Fibroblast of upper back skin (primary cell): ENCODE data around the gene FCGR3A.
A peak's percentile ranks its signal among the peaks of the same experiment; 100 is the strongest.
"Not testable (repeated sequence)": the region's sequence is repeated elsewhere in the genome, so short reads cannot be mapped to it uniquely, and the experiment has no call there.

Experiments
- DNase-seq: peaks from one replicate; pipeline ENCODE4 v3.0.0-alpha.2; 2013

Gene FCGR3A

DNA sequence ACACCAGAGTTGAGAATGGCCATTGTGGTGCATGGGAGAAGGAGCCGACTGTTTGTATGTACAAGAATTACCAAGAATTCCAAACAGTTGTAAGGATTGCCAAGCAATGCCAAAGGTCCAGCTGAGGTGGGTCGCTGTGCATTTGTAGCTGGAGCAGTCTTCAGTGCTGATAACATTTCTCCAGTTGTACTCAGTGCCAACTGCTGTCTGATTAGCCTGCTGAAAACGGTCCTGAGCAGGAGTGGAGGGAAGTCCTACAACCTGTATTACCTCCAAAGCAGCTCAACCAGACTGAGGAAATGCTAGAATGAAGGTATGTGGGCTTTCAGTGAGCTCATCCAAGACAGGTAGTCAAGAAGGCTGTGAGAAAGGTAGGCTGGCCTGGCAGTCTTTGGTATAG, 6.5 kb upstream of the FCGR3A start:
- not testable (repeated sequence) for DNase-seq

DNA sequence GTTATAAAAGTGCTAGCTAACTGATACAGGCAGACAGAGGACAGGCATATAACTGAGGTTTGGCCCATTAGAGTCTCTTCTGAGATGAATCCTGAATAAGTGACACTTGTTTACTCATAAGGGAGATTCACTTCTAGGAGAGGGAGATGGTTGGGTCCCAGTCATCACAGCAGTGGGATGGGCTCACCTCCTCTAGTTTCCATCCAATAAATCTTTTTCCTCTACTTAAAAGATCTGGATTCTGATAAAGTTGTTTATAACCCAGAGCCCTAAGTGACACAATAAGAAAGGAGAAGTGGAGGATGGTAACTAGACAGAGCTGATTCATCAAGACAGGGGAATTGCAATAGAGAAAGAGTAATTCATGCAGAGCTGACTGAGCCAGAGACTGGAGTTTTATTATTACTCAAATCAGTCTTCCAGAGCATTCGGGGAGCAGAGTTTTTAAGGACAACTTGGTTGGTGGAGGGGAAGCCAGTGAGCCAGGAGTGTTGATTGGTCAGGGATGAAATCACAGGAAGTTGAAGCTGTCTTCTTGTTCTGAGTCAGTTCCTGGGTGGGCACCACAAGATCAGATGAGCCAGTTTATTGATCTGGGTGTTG, 5.3 kb upstream of the FCGR3A start:
- not testable (repeated sequence) for DNase-seq

GRCh38 chr1:161554340-161554739, 4.7 kb upstream of the FCGR3A start:
- DNase-seq: not testable (repeated sequence)

DNA sequence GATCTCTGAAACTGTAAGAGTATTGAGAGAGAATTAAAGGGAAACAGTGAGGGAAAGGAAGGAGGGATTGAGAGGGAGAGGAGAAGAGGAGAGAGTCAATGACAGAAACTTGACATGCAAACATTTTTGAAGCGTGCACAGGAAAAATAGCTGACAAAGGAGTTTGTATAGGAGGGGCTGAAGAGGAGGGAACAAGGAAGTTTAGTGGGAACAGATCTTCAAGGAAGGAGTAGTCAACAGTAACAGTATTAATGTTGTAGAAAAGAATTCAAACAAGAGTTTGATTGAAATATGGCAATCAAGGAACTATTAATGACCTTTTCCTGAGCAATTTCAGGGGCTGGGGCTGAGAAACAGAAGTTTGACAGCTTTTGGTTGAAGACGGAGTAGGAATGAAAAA, 4.0 kb upstream of the FCGR3A start:
- not testable (repeated sequence) for DNase-seq

GRCh38 chr1:161550942-161551341, 1.3 kb upstream of the FCGR3A start:
- DNase-seq: not testable (repeated sequence)

DNA sequence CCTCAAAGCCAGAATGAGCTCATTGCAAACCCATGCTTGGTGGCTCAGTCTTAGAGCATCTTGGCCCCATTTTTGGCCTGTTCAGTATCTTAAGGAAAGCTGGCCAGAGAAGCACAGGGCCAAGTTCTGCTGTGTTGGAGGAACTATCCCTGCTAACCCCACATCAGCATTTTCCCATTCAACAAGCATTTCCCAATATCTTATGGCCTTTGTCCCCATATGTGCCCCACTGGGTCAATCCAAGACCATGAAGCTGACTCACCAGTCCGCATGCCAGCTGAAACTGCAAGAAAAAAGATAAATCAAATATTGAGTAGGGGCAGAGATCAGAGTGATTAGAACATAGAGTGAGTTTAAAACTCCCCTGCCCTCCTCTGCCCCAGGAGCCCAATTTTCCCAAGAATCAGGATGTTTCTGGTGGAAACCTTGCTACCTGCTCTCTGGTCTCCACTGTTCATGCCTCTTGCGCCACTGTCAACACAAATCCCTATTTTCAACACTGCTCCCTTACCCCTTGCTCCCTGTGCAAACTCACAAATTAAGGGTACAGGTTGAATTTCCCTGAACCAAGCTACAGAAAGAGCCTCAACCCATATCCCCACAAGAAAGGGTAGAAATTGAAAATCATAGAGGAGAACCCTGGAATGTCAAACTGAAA, 740 bp downstream of the FCGR3A start:
- not testable (repeated sequence) for DNase-seq

- not testable (repeated sequence) for DNase-seq
Observed at GRCh38 chr1:161547995-161548741, 1.4 kb downstream of the FCGR3A start.

GRCh38 chr1:161545005-161545731, 4.5 kb downstream of the FCGR3A start:
- not testable (repeated sequence) for DNase-seq

GRCh38 chr1:161543125-161543524, 6.5 kb downstream of the FCGR3A start:
- DNase-seq: not testable (repeated sequence)

GRCh38 chr1:161542091-161542559, 7.5 kb downstream of the FCGR3A start:
- DNase-seq: not testable (repeated sequence)

DNA sequence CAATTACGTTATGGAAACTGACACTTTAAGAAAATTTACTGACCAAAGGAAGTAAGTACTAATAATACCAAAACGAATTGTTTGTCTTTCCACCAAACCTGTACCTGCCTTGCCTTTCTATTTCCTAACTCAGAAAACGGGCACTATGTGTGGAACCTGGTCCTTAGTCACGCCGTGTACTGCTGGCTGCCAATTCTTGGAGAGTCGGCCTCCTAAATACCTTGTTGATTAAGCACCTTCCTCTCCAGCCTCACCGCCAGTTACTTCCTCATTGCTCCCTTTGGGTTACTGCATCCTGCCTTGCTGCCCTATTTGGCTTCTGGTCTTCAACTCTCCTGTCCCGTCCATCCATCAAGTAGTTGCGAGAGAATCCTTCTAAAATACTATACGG, 9.1 kb downstream of the FCGR3A start:
- DNase-seq: not testable (repeated sequence)

DNA sequence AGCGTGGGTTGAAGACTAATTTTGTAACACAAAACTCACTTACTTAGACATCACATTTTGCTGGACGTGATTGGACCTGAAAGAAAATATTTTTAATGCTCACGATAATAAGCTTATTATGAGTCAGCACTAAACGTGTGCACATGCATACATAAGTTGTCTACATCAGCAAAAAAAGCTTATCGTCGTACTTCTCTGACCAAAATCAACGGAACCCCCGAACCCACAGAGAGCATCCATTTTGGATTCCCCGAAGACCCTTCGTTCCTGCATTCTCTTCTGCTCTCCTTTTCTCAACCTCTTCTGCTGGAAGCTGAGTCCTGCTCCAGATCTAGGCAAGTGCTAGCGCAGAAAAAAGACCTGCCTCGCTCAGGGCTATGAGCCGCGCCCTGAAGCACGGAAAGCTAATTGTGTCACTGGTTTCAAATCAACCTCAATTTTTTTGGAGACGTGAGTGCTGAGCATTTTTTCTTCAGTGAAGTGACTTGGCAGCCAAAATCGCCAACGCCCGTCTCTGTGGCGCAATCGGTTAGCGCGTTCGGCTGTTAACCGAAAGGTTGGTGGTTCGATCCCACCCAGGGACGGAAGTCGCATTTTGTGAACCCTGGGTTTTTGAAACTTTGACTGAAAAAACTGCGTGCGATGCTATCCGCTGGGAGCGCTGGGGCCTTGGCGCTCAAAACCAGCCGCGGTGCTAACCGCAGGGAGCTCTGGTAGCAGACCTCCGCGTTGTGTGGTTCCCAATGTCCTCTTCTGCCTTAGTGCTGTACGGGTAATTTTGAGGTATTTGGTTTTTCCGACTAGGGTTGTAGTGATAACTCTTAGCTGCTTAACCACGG, 9.7 kb downstream of the FCGR3A start:
- peak; percentile 86 for DNase-seq

DNA sequence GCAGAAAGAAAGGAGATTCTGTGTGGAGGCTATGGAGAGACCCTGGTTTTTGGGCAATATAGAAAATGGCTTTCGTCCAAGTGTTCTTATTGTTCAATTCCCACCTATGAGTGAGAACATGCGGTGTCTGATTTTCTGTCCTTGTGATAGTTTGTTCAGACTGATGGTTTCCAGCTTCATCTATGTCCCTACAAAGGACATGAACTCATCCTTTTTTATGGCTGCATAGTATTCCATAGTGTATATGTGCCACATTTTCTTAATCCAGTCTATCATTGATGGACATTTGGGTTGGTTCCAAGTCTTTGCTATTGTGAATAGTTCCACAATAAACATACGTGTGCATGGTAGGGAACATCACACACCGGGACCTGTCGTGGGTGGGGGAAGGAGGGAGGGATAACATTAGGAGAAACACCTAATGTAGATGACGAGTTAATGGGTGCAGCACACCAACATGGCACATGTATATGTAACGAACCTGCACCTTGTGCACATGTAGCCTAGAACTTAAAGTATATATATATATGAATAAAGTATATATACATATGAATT, 10.6 kb downstream of the FCGR3A start:
- not testable (repeated sequence) for DNase-seq

- not testable (repeated sequence) for DNase-seq
Observed at GRCh38 chr1:161537068-161537669, 12.4 kb downstream of the FCGR3A start.

- peak; percentile 25 for DNase-seq
Observed at GRCh38 chr1:161532644-161533567, 16.7 kb downstream of the FCGR3A start.

GRCh38 chr1:161531986-161532643, 17.5 kb downstream of the FCGR3A start:
- no peak for DNase-seq

DNA sequence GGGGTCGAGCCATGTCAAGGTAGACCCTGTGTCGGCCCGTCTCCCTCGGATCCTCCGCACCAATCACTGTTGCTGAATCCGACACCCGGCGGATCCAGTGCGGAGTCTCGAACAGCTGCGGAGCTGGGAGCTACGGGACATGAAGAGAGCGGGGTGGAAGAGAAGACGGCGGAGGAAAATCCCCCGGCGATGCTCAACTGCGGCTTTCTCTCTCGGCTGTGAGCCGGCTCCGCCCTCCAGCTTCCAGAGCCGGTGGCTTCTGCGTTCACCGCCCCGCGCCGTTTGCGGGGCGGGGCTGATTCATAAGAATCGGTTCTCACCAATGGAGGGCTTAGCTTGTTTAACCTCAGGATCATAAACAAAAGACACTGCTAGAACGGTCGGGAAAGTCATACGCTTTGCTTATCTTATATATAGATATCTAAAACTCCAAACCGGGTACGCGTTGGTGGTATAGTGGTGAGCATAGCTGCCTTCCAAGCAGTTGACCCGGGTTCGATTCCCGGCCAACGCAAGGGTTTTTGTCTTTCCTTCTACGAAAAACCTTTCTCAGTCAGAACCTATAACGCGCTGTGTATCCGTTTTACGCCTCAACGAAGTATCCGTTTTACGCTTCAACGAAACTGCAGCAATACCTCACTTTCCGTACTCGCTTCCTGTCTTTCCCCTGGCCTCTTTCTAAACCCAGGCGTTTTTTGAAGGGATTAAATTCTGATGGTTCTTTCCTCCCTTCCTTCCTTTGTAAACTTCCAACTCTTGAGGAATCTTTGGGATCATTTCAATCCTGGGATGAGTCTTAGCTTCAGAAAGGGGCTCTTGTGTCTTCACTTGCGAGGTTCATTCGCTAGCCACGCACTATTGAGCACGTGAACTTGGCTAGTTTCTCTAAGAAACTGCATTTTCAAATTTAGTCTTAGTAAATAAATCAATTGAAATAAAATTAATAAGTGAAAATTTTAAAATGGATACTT, 18.7 kb downstream of the FCGR3A start:
- DNase-seq: peak; percentile 94

DNA sequence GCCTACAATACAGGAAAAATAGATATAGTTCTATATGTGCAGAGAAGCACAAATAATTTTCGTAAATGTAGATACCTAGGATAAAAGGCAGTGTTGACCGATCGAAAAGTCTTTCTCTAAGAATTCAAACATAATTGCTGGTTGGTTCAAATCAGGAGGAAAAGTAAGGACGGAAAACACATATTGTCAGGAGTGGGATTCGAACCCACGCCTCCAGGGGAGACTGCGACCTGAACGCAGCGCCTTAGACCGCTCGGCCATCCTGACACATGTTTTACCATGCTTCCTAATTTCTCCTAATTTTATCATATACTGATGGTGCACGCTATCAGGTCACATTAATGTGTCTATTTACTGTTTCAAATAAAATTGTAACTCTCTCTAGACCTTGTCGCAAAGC, 19.5 kb downstream of the FCGR3A start:
- DNase-seq: peak; percentile 76
